Natural killer cell (primary cell): ENCODE measurements around the gene ELP5. TPM values are rescaled to one million over a fixed set of nuclear protein-coding genes. Genes with fewer than 3 reads are reported as not detected.

ENCODE experiments used
- ATAC-seq, 3 donors: fragments of 150-1000 bp in 2 of 3; fragments of 200-7000 bp in 1 of 3; cut with Tn5 transposase; 1 replicate in 1 of 3; 2 replicates in 2 of 3; pipeline ENCODE4 v1.10.0; 2021; ENCODE audit warnings: mild to moderate bottlenecking in 2 of 3, moderate library complexity in 2 of 3
- DNase-seq, 2 donors: peaks; one replicate each; pipeline versions ENCODE4 v3.0.0 to v3.0.0-alpha.2; 2013 to 2021; ENCODE audit warnings: mixed read lengths in 1 of 2
- H3K27ac ChIP-seq: one replicate; pipeline ENCODE4 v1.5.1; 2013; ENCODE audit warnings: mild to moderate bottlenecking, low read length
- H3K27me3 ChIP-seq: one replicate; pipeline ENCODE4 v1.6.1; 2013; ENCODE audit warnings: low read length; ENCODE audit not compliant: control insufficient read depth, insufficient read depth
- H3K36me3 ChIP-seq: one replicate; pipeline ENCODE4 v1.6.1; 2013; ENCODE audit warnings: low read length; ENCODE audit not compliant: control insufficient read depth, insufficient read depth
- H3K4me1 ChIP-seq: one replicate; pipeline ENCODE4 v1.6.1; 2013; ENCODE audit warnings: low read length; ENCODE audit not compliant: control insufficient read depth, insufficient read depth
- H3K4me3 ChIP-seq: one replicate; pipeline ENCODE4 v1.5.1; 2013; ENCODE audit warnings: low read length
- H3K9me3 ChIP-seq: one replicate; pipeline ENCODE4 v1.6.1; 2013; ENCODE audit warnings: low read length; ENCODE audit not compliant: control insufficient read depth, insufficient read depth
- H3K27ac Mint-ChIP-seq, 2 donors: one replicate each; pipeline ENCODE4 v1.8.0; 2022; ENCODE audit warnings: mild to moderate bottlenecking in 2 of 2, mixed read lengths in 2 of 2, moderate library complexity in 1 of 2
- H3K27me3 Mint-ChIP-seq, 2 donors: one replicate each; pipeline ENCODE4 v1.8.0; 2022; ENCODE audit warnings: low read depth in 2 of 2, mixed read lengths in 2 of 2
- H3K36me3 Mint-ChIP-seq: one replicate; pipeline ENCODE4 v1.8.0; 2022; ENCODE audit warnings: mixed read lengths
- H3K4me1 Mint-ChIP-seq, 2 donors: one replicate each; pipeline ENCODE4 v1.8.0; 2022; ENCODE audit warnings: mixed read lengths in 2 of 2
- H3K4me3 Mint-ChIP-seq: one replicate; pipeline ENCODE4 v1.8.0; 2022; ENCODE audit warnings: mild to moderate bottlenecking, moderate library complexity, mixed read lengths
- H3K9me3 Mint-ChIP-seq, 2 donors: one replicate each; pipeline ENCODE4 v1.8.0; 2022; ENCODE audit warnings: mixed read lengths in 2 of 2
- CTCF ChIP-seq: fragments of 200-600 bp; IDR thresholded peaks from one replicate; pipeline ENCODE4 v1.8.0; 2022; ENCODE audit warnings: antibody characterized with exemption
- WGBS: methylation state at CpG from one replicate; pipeline ENCODE4 v1.1.7; 2013; ENCODE audit warnings: missing lambda C conversion rate; ENCODE audit not compliant: insufficient coverage; 5-methylcytosine and 5-hydroxymethylcytosine counted together
- intact Hi-C: fragments of 100-400 bp; cut with micrococcal nuclease; formaldehyde crosslinking; loops from one replicate; pipeline ENCODE4 v1.14.2; 2022
- total RNA-seq, 4 donors: library from RNA; stranded (reverse); fragments of 120-200 nt in 1 of 4; gene quantifications; one replicate each; pipeline versions ENCODE4 v1.2.3 to v1.2.4, GENCODE V29; 2013 to 2022

Gene ELP5
- total RNA-seq, 3 donors from 2014 or later (not counting 1 experiment from before 2014, with no cell fraction given): 30.1 to 38.5 (median 30.3) TPM

- Histone ChIP-seq H3K27ac (no peak within 1 kb of the TSS), H3K36me3 (no peaks in the 10 kb centered on the region), H3K9me3 (no peaks in the 10 kb centered on the region), H3K4me1 (peaks cover 31% of the 10 kb centered on the region), H3K4me3 (peak within 1 kb of the TSS; percentile 23), H3K27me3 (peaks cover 31% of the 10 kb centered on the region)
- DNase-seq (peak; percentile 62 to 89), ATAC-seq (peak; percentile 56 to 66 (median 61))
- peaks cover 22 to 31% of the 10 kb centered on the region in 2 donors for H3K4me1 Mint-ChIP-seq
- peaks cover 22 to 30% of the 10 kb centered on the region in 2 donors for H3K27me3 Mint-ChIP-seq
- H3K4me3 Mint-ChIP-seq: peak within 1 kb of the TSS; percentile 90
- no peaks in the 10 kb centered on the region for H3K36me3 Mint-ChIP-seq
- no peaks in the 10 kb centered on the region for H3K9me3 Mint-ChIP-seq
- H3K27ac Mint-ChIP-seq: peak within 1 kb of the TSS in 1 of 2 donors; percentile 16
- no peak for TF ChIP-seq CTCF
- intact Hi-C loops: loop anchor here (2.0 to 10.0 kb wide), 2 partner anchors 47 to 403 kb away; partner anchors contain the start of genes NEURL4, TP53 and WRAP53
- under 1% methylated on average over 71 of the region's 71 CpGs for WGBS
These were observed 29.3 kb downstream of the ELP5 start, which contains the start of gene SLC2A4 for GRCh38 chr17:7281074-7281952. SLC2A4 (plus strand) TSS chr17:7281718; CDS start chr17:7281935, 217 bp downstream.

DNA sequence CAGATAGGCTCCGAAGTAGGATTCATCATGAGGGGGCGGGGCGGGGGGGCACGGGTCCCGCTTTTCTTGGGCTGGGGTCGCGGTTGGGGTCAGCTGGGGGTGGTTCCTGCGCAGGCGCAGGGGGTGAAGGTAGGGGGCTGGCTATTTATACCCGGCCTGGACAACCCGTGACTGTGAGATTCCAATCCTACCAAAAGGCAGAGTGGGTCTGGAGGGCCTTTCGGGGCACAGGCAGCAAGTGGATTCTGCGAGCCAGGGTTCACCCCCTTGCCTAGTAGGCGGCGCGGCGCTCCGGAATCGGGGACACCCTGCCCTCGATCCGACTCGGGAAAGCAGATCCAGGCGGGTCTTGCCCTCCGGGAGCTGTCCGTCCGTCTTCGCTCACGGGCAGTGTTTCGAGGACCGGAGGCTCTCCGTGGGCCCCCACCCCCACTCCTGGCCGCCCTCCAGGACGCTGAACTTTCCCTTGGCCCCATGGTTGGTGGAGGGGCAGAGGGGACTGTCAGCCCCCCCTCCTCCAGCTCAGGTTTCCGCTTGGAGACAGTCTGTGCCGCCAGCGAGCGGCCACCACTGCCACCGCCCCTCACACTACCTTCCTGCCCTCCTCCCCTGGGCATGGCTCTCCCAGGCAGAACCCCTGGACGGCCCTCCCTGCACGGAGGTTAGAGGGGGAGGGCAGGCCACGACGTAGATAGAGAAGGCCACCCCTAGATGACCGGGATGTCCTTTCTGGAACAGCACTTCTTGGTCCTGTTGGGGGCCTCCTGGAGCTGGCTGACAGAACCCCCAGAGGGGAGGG is 30.1 kb downstream of the ELP5 start:
- peak overlapping the region; percentile 90 for H3K4me3 Mint-ChIP-seq
- Histone ChIP-seq H3K27me3 (peaks cover 33% of the 10 kb centered on the region), H3K36me3 (no peaks in the 10 kb centered on the region), H3K9me3 (no peaks in the 10 kb centered on the region), H3K4me1 (peaks cover 31% of the 10 kb centered on the region), H3K4me3 (no peak overlapping the region), H3K27ac (no peak overlapping the region)
- H3K27me3 Mint-ChIP-seq: peaks cover 25 to 31% of the 10 kb centered on the region in 2 donors
- ATAC-seq (no peak), DNase-seq (peak in 1 of 2 donors; percentile 34)
- H3K36me3 Mint-ChIP-seq: no peaks in the 10 kb centered on the region
- peaks cover 22 to 31% of the 10 kb centered on the region in 2 donors for H3K4me1 Mint-ChIP-seq
- 7% methylated on average over 42 of the region's 43 CpGs for WGBS
- H3K9me3 Mint-ChIP-seq: no peaks in the 10 kb centered on the region
- intact Hi-C loops: loop anchor here (2.0 to 10.0 kb wide), 2 partner anchors 47 to 403 kb away; partner anchors contain the start of genes NEURL4, TP53 and WRAP53
- no peak for TF ChIP-seq CTCF
- H3K27ac Mint-ChIP-seq: peak overlapping the region in 1 of 2 donors; percentile 16

DNA sequence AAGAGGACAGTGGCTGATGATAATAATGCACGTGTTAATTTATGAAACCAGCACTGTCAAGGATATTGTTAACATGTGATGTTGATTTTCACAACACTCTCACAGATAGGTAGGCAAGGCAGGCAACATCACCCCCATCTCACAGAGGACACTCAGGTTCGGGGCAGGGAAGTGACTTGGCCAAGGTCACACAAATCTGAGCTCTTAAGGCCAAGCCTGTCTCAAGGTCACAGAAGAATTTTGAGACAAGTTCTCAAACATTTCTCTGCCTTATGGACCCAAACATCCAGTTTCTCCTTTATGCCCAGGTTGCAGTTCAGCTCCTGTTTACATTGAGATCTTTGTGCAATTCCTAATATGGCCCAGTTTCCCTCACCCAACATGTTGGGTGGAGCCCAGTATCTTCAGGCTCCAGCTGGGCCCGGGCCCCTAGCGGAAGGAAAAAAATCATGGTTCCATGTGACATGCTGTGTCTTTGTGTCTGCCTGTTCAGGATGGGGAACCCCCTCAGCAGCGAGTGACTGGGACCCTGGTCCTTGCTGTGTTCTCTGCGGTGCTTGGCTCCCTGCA is 30.8 kb downstream of the ELP5 start:
- H3K27ac ChIP-seq: no peak overlapping the region
- 60% methylated on average over 6 of the region's 6 CpGs for WGBS
- Mint-ChIP-seq H3K36me3 (no peaks in the 10 kb centered on the region), H3K4me3 (peak overlapping the region; percentile 42), H3K27ac (peak overlapping the region in 1 of 2 donors; percentile 16), H3K9me3 (no peaks in the 10 kb centered on the region), H3K4me1 (peaks cover 22 to 31% of the 10 kb centered on the region in 2 donors), H3K27me3 (peaks cover 32 to 36% of the 10 kb centered on the region in 2 donors)
- DNase-seq (no peak), ATAC-seq (no peak)
- H3K36me3 ChIP-seq: no peaks in the 10 kb centered on the region
- H3K4me1 ChIP-seq: peaks cover 31% of the 10 kb centered on the region
- intact Hi-C loops: loop anchor here (10.0 kb wide), 1 partner anchor 402 kb away; the partner anchor contains the start of genes TP53 and WRAP53
- no peaks in the 10 kb centered on the region for H3K9me3 ChIP-seq
- no peak for TF ChIP-seq CTCF
- peaks cover 33% of the 10 kb centered on the region for H3K27me3 ChIP-seq
- H3K4me3 ChIP-seq: no peak overlapping the region
